ENCODE results near the gene EML4. TPM values are rescaled to one million over a fixed set of nuclear protein-coding genes. Genes with fewer than 3 reads are reported as not detected.

Gene EML4
- polyA plus RNA-seq, 1 of the 3 experiments (the other 2 are of a cell fraction) = 35.0 TPM

DNA sequence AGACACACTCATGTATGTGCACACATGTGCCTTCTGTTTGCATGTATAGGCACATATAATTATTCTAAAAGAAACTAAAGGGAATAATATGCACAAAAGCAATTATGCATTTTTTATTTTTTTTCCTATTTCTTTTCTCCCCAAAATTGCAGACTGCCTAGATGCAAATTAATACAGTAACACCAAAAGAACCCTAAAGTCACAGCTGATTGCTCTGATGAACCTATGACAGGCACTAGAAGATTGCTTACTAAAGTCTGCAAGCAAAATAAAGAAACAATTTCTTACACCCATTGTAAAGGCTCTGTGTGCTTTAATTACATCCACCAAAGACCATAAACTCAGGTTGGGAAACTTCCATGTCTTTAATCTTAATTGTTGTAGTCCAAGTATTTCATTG lies 7.7 kb upstream of the EML4 start:
- no peak for TF ChIP-seq SMC3 (IDR thresholded peaks at IDR 0.05; ENCODE audit: low read depth, low read length)
- no peak for TF ChIP-seq CTCF (IDR thresholded peaks at IDR 0.05)
- TF ChIP-seq, protein P1, sequence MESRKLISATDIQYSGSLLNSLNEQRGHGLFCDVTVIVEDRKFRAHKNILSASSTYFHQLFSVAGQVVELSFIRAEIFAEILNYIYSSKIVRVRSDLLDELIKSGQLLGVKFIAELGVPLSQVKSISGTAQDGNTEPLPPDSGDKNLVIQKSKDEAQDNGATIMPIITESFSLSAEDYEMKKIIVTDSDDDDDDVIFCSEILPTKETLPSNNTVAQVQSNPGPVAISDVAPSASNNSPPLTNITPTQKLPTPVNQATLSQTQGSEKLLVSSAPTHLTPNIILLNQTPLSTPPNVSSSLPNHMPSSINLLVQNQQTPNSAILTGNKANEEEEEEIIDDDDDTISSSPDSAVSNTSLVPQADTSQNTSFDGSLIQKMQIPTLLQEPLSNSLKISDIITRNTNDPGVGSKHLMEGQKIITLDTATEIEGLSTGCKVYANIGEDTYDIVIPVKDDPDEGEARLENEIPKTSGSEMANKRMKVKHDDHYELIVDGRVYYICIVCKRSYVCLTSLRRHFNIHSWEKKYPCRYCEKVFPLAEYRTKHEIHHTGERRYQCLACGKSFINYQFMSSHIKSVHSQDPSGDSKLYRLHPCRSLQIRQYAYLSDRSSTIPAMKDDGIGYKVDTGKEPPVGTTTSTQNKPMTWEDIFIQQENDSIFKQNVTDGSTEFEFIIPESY (IDR thresholded peaks at IDR 0.05; ENCODE audit: borderline replicate concordance, low read depth) = no peak
- TF ChIP-seq EZH2phosphoT487 (IDR thresholded peaks at IDR 0.05; ENCODE audit: borderline replicate concordance, low read depth) = no peak
- no peak for TF ChIP-seq FOXJ3 (CRISPR knock-in tag; IDR thresholded peaks at IDR 0.05)
- no peak for TF ChIP-seq TEAD4 (IDR thresholded peaks at IDR 0.05; ENCODE audit: borderline replicate concordance, insufficient read depth)
- TF ChIP-seq, protein P2, sequence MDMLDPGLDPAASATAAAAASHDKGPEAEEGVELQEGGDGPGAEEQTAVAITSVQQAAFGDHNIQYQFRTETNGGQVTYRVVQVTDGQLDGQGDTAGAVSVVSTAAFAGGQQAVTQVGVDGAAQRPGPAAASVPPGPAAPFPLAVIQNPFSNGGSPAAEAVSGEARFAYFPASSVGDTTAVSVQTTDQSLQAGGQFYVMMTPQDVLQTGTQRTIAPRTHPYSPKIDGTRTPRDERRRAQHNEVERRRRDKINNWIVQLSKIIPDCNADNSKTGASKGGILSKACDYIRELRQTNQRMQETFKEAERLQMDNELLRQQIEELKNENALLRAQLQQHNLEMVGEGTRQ (IDR thresholded peaks at IDR 0.05; ENCODE audit: borderline replicate concordance, low read depth, low read length) = no peak
- no peak for TF ChIP-seq GABPA (IDR thresholded peaks at IDR 0.05; ENCODE audit: low read depth)
- TF ChIP-seq MXI1 (IDR thresholded peaks at IDR 0.05; ENCODE audit: low read depth, low read length) = no peak
- TF ChIP-seq RCOR1 (IDR thresholded peaks at IDR 0.05; ENCODE audit: low read length) = no peak
- TF ChIP-seq PBX3 (IDR thresholded peaks at IDR 0.05) = no peak
- no peak for TF ChIP-seq CHD2 (IDR thresholded peaks at IDR 0.05; ENCODE audit: low read length, partially characterized antibody)
- TF ChIP-seq POLR2AphosphoS5 (IDR thresholded peaks at IDR 0.05; ENCODE audit: low read depth, low read length) = no peak
- no peak for TF ChIP-seq FOXM1 (IDR thresholded peaks at IDR 0.05; ENCODE audit: low read depth)
- no peak for TF ChIP-seq USF1 (IDR thresholded peaks at IDR 0.05; ENCODE audit: borderline replicate concordance, low read depth)
- Histone ChIP-seq H3K9ac (no peak overlapping the region), H3K4me3 (ENCODE audit: low read depth in 2 of 2, low read length in 1 of 2) (no peak overlapping the region), H3K4me1 (ENCODE audit: control insufficient read depth in 1 of 2, insufficient read depth in 2 of 2, low read depth in 1 of 2, low read length in 1 of 2) (peaks cover 0 to 12% of the 10 kb centered on the region in 2 experiments; a peak in 2 of 4 replicates), H3K27ac (ENCODE audit: low read depth in 2 of 2, low read length in 1 of 2) (no peak overlapping the region), H3K9me2 (no peaks in the 10 kb centered on the region), H3K27me3 (ENCODE audit: insufficient read depth) (no peaks in the 10 kb centered on the region), H3K4me2 (no peak overlapping the region), H3F3A (replicated peaks; ENCODE audit: insufficient read depth) (no peaks in the 10 kb centered on the region), H3K9me3 (no peaks in the 10 kb centered on the region), H4K20me1 (ENCODE audit: insufficient read depth) (no peaks in the 10 kb centered on the region), H2AFZ (ENCODE audit: low read depth) (no peak overlapping the region), H3K36me3 (replicated peaks in 1 of 2; ENCODE audit: control insufficient read depth in 1 of 2, insufficient read depth in 2 of 2, low read length in 1 of 2) (no peaks in the 10 kb centered on the region), H3K79me2 (ENCODE audit: insufficient read depth) (no peaks in the 10 kb centered on the region)
- DNase-seq = no peak
- POLR2A ChIA-PET = no interaction called here
- CTCF ChIA-PET = interaction anchor here (1.0 kb wide), 1 partner anchor 13 kb away, joined by 3 read pairs; no protein-coding TSS in a partner anchor

Measured in SK-N-SH (cell line).